HG02798 (cell line): ENCODE results near the gene DHX34.

ENCODE experiments used
- ATAC-seq: cut with Tn5 transposase; IDR thresholded peaks from one replicate; pipeline ENCODE4 v1.9.1; 2021; ENCODE audit warnings: mild to moderate bottlenecking; ENCODE audit not compliant: unreplicated experiment, poor library complexity

Gene DHX34

GRCh38 chr19:47415953-47416642, 67.0 kb downstream of the DHX34 start:
- ATAC-seq: no peak

- ATAC-seq: no peak
These were observed 67.5 kb downstream of the DHX34 start for GRCh38 chr19:47416643-47416985.

GRCh38 chr19:47417107-47417745, 68.1 kb downstream of the DHX34 start:
- ATAC-seq: no peak

- no peak for ATAC-seq
These were observed 68.9 kb downstream of the DHX34 start for GRCh38 chr19:47417746-47418691.

- ATAC-seq: no peak
These were observed 69.5 kb downstream of the DHX34 start for GRCh38 chr19:47418692-47419029.

- no peak for ATAC-seq
These were observed 70.1 kb downstream of the DHX34 start, which contains the start of gene MEIS3 for GRCh38 chr19:47419030-47419783. TSS of gene MEIS3 (minus strand) at chr19:47419527. CDS start at chr19:47419081, 446 bp downstream.

GRCh38 chr19:47419789-47420188, 70.7 kb downstream of the DHX34 start:
- no peak for ATAC-seq

- ATAC-seq: no peak
These were observed 72.2 kb downstream of the DHX34 start for GRCh38 chr19:47421244-47421786.

GRCh38 chr19:47421844-47422395, 72.8 kb downstream of the DHX34 start:
- ATAC-seq: no peak

GRCh38 chr19:47422417-47423163, 73.5 kb downstream of the DHX34 start:
- ATAC-seq: no peak

- no peak for ATAC-seq
These were observed 74.2 kb downstream of the DHX34 start for GRCh38 chr19:47423203-47423882.

- ATAC-seq: no peak
These were observed 78.4 kb downstream of the DHX34 start for GRCh38 chr19:47427241-47428176.

GRCh38 chr19:47428177-47428894, 79.2 kb downstream of the DHX34 start:
- no peak for ATAC-seq

GRCh38 chr19:47429140-47429793, 80.2 kb downstream of the DHX34 start:
- no peak for ATAC-seq

GRCh38 chr19:47430041-47430802, 81.1 kb downstream of the DHX34 start:
- ATAC-seq: no peak

GRCh38 chr19:47432091-47432490, 83.0 kb downstream of the DHX34 start:
- ATAC-seq: no peak
